ENCODE measurements around the gene MARF1.

DNA sequence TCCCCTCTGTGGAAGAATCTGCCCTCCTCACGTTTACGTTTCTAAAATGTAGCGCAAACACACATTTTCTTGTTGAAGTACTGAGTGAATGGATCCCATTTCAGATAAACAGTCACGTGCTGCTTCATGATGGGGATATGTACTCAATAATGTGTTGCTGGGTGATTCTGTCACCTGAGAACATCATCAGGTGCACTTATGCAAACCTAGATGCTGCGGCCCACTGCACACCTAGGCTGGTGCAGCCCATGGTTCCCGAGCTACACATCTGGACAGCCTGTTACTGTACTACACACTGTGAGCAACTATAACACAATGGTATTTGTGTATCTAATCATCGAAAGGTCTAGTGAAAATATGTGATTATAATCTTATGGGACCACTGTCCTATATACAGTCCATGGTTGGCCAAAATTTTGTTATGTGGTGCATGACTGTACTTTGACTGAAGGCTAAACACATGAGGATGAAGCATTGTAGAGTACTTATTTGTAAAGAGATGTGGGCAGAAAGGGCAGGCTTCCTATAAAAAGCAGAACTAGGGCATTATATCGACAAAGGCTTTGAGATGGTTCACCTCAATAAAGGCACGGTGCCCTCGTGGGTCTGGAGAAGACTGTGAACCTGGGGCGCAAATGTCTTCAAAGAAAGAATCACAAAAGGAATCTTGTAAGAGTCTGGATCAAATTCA, 26.3 kb downstream of the MARF1 start:
- TF ChIP-seq CTCF (IDR thresholded peaks at IDR 0.05) (no peak), POLR2A (IDR thresholded peaks at IDR 0.05) (no peak)
